Renal cortical epithelial cell (primary cell): Measurements from ENCODE around the gene ECE1. TPM values are rescaled to one million over a fixed set of nuclear protein-coding genes. Genes with fewer than 3 reads are reported as not detected.
"Not testable (repeated sequence)": the region's sequence is repeated elsewhere in the genome, so short reads cannot be mapped to it uniquely, and the experiment has no call there.

Experiments
- DNase-seq: peaks from one replicate; pipeline ENCODE4 v3.0.0-alpha.2; 2011; ENCODE audit warnings: low read depth
- total RNA-seq: library from RNA; depleted of rRNA; stranded (reverse); fragments of >200 nt; gene quantifications from 2 replicates; pipeline ENCODE4 v1.2.3, GENCODE V29; 2014

The ECE1 gene
- total RNA-seq, 1 donor from 2014 or later: 191 TPM

- DNase-seq: peak; percentile 58
These were observed 60.8 kb downstream of the ECE1 start for GRCh38 chr1:21229246-21230000.

GRCh38 chr1:21228224-21228623, 62.0 kb downstream of the ECE1 start:
- not testable (repeated sequence) for DNase-seq

- no peak for DNase-seq
These were observed 65.2 kb downstream of the ECE1 start for GRCh38 chr1:21225065-21225464.

- DNase-seq: no peak
These were observed 69.4 kb downstream of the ECE1 start for GRCh38 chr1:21220815-21221214.

GRCh38 chr1:21219674-21220073, 70.6 kb downstream of the ECE1 start:
- DNase-seq: no peak

GRCh38 chr1:21217812-21218596, 72.3 kb downstream of the ECE1 start:
- DNase-seq: no peak

GRCh38 chr1:21216835-21217811, 73.1 kb downstream of the ECE1 start:
- DNase-seq: peak; percentile 33

GRCh38 chr1:21212126-21212525, 78.1 kb downstream of the ECE1 start:
- DNase-seq: peak; percentile 27

- not testable (repeated sequence) for DNase-seq
These were observed 82.0 kb downstream of the ECE1 start for GRCh38 chr1:21208137-21208700.

GRCh38 chr1:21206117-21206516, 84.1 kb downstream of the ECE1 start:
- peak; percentile 92 for DNase-seq

- DNase-seq: no peak
These were observed 84.8 kb downstream of the ECE1 start for GRCh38 chr1:21205416-21205815.

GRCh38 chr1:21201650-21202049, 88.6 kb downstream of the ECE1 start:
- no peak for DNase-seq

- DNase-seq: not testable (repeated sequence)
These were observed 89.0 kb downstream of the ECE1 start for GRCh38 chr1:21201238-21201637.

- peak; percentile 63 for DNase-seq
These were observed 89.5 kb downstream of the ECE1 start for GRCh38 chr1:21200767-21201166.

- DNase-seq: no peak
These were observed 91.3 kb downstream of the ECE1 start for GRCh38 chr1:21198929-21199328.

- DNase-seq: no peak
These were observed 97.4 kb downstream of the ECE1 start for GRCh38 chr1:21192871-21193270.

GRCh38 chr1:21192284-21192683, 98.0 kb downstream of the ECE1 start:
- no peak for DNase-seq

GRCh38 chr1:21190771-21191170, 99.5 kb downstream of the ECE1 start:
- not testable (repeated sequence) for DNase-seq

GRCh38 chr1:21189906-21190500, 100.3 kb downstream of the ECE1 start:
- no peak for DNase-seq

GRCh38 chr1:21189421-21189820, 100.8 kb downstream of the ECE1 start:
- DNase-seq: no peak

- no peak for DNase-seq
These were observed 102.0 kb downstream of the ECE1 start for GRCh38 chr1:21188235-21188634.
